A673 (cell line): ENCODE measurements around the gene EXOC1L. TPM values are rescaled to one million over a fixed set of nuclear protein-coding genes. Genes with fewer than 3 reads are reported as not detected.

Experiments used
- BruUV-seq: library from RNA; stranded (reverse); fragments of 400-500 nt; replicated peaks from 2 replicates; lab custom pipeline; 2021; lab: Mats Ljungman, UMichigan
- CTCF ChIA-PET: fragments of 300-600 bp; sonication (Branson Sonifier 250); formaldehyde crosslinking; loops from one replicate; lab custom pipeline; 2022; ENCODE audit warnings: antibody characterized with exemption; lab: Charles Lee
- POLR2A ChIA-PET: fragments of 300-600 bp; sonication (Branson Sonifier 250); formaldehyde crosslinking; loops from one replicate; lab custom pipeline; 2022; ENCODE audit warnings: antibody characterized with exemption; ENCODE audit not compliant: low non-redundant PET; lab: Charles Lee
- DNase-seq: peaks from one replicate; pipeline ENCODE4 v3.0.0-alpha.2; 2015; ENCODE audit warnings: low spot score
- H3K27ac ChIP-seq: fragments of 200-600 bp; sonication (generic); 2 replicates; pipeline ENCODE4 v1.5.1; 2016; ENCODE audit warnings: mixed run types, low read depth, mild to moderate bottlenecking, mixed read lengths, antibody characterized with exemption, low read length; ENCODE audit not compliant: poor library complexity, severe bottlenecking
- H3K27me3 ChIP-seq: fragments of 200-600 bp; sonication (generic); replicated peaks from 2 replicates; pipeline ENCODE4 v1.6.1; 2017; ENCODE audit warnings: mixed run types, low read depth, mild to moderate bottlenecking, mixed read lengths, antibody characterized with exemption, low read length; ENCODE audit not compliant: insufficient read depth, poor library complexity
- H3K36me3 ChIP-seq: fragments of 200-600 bp; sonication (generic); 2 replicates; pipeline ENCODE4 v1.6.1; 2016; ENCODE audit warnings: mixed run types, mild to moderate bottlenecking, mixed read lengths, antibody characterized with exemption, low read length; ENCODE audit not compliant: insufficient read depth, poor library complexity, severe bottlenecking
- H3K4me1 ChIP-seq: fragments of 200-600 bp; sonication (generic); 2 replicates; pipeline ENCODE4 v1.6.1; 2017; ENCODE audit warnings: mixed run types, mild to moderate bottlenecking, mixed read lengths, antibody characterized with exemption, low read length; ENCODE audit not compliant: insufficient read depth, poor library complexity, severe bottlenecking
- H3K4me3 ChIP-seq: fragments of 200-600 bp; sonication (generic); 2 replicates; pipeline ENCODE4 v1.5.1; 2016; ENCODE audit warnings: low read depth, mixed run types, mild to moderate bottlenecking, mixed read lengths, low read length; ENCODE audit not compliant: poor library complexity, severe bottlenecking
- H3K9me3 ChIP-seq: fragments of 200-600 bp; sonication (generic); 2 replicates; pipeline ENCODE4 v1.6.1; 2016; ENCODE audit warnings: mixed run types, low read depth, mild to moderate bottlenecking, mixed read lengths, antibody characterized with exemption, low read length; ENCODE audit not compliant: poor library complexity, severe bottlenecking
- EZH2 ChIP-seq: fragments of 200-600 bp; sonication (generic); IDR thresholded peaks from 2 replicates; pipeline ENCODE4 v1.6.1; 2017; ENCODE audit warnings: borderline replicate concordance, low read depth, mild to moderate bottlenecking, mixed read lengths, antibody characterized with exemption, low read length; ENCODE audit not compliant: poor library complexity, severe bottlenecking
- intact Hi-C: fragments of 100-400 bp; cut with micrococcal nuclease; formaldehyde crosslinking; loops from one replicate; pipeline ENCODE4 v1.10.0; 2022; ENCODE audit not compliant: unreplicated experiment
- total RNA-seq: library from RNA; stranded (reverse); gene quantifications from 2 replicates; pipeline ENCODE4 v1.2.3, GENCODE V29; 2021
- TF ChIP-seq, protein P1 (sequence below): fragments of 300-800, 200-600 bp; sonication (generic); conservative IDR thresholded peaks from 2 replicates; pipeline ENCODE4 v1.5.1; 2017; ENCODE audit warnings: low read depth, mild to moderate bottlenecking, antibody characterized with exemption, low read length, moderate library complexity, mixed read lengths

EXOC1L gene
- total RNA-seq, 1 experiment from 2014 or later: not detected

DNA sequence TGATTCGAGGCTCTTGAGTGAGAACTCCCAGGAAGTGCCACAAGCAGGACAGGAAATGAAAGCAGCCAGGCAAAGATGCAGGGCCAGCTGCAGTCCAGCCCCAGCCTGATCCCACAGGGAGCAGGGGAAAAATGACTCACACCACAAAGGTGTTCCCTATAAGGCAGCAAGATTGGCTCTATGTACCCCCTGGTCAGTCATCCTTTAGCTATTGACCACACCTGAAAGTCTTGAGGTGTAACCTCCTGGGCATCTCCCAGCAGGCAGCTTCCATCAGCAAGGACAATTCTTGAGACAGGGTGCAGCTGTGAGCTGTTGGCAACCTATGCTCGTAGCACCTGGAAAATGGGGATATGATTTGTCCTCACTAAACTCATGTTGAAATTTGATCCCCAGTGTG, 27.9 kb upstream of the EXOC1L start:
- POLR2A ChIA-PET: no interaction called here
- H3K9me3 ChIP-seq: no peaks in the 10 kb centered on the region
- no peak for DNase-seq
- BruUV-seq: no TSS peak
- CTCF ChIA-PET: no interaction called here
- no peaks in the 10 kb centered on the region for H3K4me1 ChIP-seq
- no peaks in the 10 kb centered on the region for H3K36me3 ChIP-seq
- TF ChIP-seq, protein P1, sequence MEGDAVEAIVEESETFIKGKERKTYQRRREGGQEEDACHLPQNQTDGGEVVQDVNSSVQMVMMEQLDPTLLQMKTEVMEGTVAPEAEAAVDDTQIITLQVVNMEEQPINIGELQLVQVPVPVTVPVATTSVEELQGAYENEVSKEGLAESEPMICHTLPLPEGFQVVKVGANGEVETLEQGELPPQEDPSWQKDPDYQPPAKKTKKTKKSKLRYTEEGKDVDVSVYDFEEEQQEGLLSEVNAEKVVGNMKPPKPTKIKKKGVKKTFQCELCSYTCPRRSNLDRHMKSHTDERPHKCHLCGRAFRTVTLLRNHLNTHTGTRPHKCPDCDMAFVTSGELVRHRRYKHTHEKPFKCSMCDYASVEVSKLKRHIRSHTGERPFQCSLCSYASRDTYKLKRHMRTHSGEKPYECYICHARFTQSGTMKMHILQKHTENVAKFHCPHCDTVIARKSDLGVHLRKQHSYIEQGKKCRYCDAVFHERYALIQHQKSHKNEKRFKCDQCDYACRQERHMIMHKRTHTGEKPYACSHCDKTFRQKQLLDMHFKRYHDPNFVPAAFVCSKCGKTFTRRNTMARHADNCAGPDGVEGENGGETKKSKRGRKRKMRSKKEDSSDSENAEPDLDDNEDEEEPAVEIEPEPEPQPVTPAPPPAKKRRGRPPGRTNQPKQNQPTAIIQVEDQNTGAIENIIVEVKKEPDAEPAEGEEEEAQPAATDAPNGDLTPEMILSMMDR: no peak
- no peak for TF ChIP-seq EZH2
- no peaks in the 10 kb centered on the region for H3K27me3 ChIP-seq
- intact Hi-C loops: no loop called here
- H3K27ac ChIP-seq: no peak overlapping the region
- no peak overlapping the region for H3K4me3 ChIP-seq

DNA sequence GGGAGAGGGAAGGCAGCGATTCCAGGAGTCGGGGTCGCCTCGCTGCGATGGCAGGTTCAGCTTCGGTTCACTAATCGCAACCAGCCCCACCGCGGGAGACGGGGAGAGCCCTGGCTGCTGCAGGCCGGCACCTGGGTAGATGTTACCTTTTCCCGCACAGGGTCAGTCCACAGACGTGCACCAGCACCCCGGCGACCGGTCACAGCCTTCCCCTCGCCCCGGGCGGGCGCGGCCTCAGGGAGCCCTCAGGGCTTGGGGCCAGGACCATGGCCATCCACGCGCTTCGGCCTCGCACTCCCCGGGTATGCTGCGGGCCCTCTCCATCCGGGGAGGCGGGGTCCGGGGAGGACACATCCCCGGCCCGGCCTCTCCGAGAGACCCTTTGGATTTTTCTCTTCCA, 26.1 kb upstream of the EXOC1L start:
- CTCF ChIA-PET: no interaction called here
- no peak overlapping the region for H3K4me3 ChIP-seq
- no peaks in the 10 kb centered on the region for H3K4me1 ChIP-seq
- BruUV-seq: no TSS peak
- TF ChIP-seq, protein P1: no peak
- no peak for TF ChIP-seq EZH2
- H3K36me3 ChIP-seq: no peaks in the 10 kb centered on the region
- POLR2A ChIA-PET: no interaction called here
- no peaks in the 10 kb centered on the region for H3K27me3 ChIP-seq
- intact Hi-C loops: no loop called here
- H3K27ac ChIP-seq: no peak overlapping the region
- DNase-seq: no peak
- no peaks in the 10 kb centered on the region for H3K9me3 ChIP-seq

DNA sequence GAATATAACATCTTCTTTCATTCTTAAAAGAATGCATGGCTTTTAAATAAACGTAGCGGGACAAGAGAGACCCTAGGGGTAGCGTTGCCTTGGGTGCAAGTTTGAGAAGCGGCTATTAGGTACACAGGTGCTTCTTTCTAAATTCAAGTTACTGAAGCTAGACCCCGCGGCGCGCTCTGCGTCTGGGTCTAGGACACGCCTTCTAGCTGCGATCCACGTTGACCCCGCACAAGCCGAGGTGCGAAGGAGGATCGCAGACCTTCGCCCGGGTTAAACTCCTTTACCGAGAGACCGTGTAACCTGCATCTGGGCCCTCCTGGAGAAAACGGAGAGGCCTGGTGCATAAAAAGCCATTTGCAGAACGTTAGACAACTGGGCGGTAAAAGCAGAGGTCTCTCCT, 25.5 kb upstream of the EXOC1L start:
- intact Hi-C loops: no loop called here
- BruUV-seq: no TSS peak

More for the DNA sequence above, 25.5 kb upstream of the EXOC1L start:
- POLR2A ChIA-PET: no interaction called here
- Histone ChIP-seq H3K36me3 (no peaks in the 10 kb centered on the region), H3K4me3 (no peak overlapping the region), H3K4me1 (no peaks in the 10 kb centered on the region), H3K27ac (no peak overlapping the region), H3K27me3 (no peaks in the 10 kb centered on the region), H3K9me3 (no peaks in the 10 kb centered on the region)
- TF ChIP-seq, protein P1: no peak
- TF ChIP-seq EZH2: no peak
- CTCF ChIA-PET: no interaction called here
- no peak for DNase-seq
